K562 (cell line): ENCODE data around the gene SLC1A1. TPM values are rescaled to one million over a fixed set of nuclear protein-coding genes. Genes with fewer than 3 reads are reported as not detected.

Experiments used
- AFF1 ChIP-seq, 2 experiments: fragments of 450-650 bp; IDR thresholded peaks; 2 replicates each; pipeline ENCODE4 v1.6.1; 2018; ENCODE audit warnings: mild to moderate bottlenecking in 2 of 2, low read depth in 1 of 2; ENCODE audit not compliant: partially characterized antibody in 2 of 2
- ARHGAP35 ChIP-seq: fragments of 450-650 bp; IDR thresholded peaks from 2 replicates; pipeline ENCODE4 v1.6.1; 2018; ENCODE audit not compliant: partially characterized antibody
- ATF2 ChIP-seq: sonication (generic); formaldehyde crosslinking; IDR thresholded peaks from 2 replicates; pipeline ENCODE4 v1.8.1; 2022; ENCODE audit warnings: missing genetic modification reagents
- ETV1 ChIP-seq: fragments of 450-650 bp; conservative IDR thresholded peaks from 2 replicates; pipeline ENCODE4 v1.6.1; 2016; ENCODE audit warnings: missing genetic modification characterization, control low read depth, low read depth, missing compliant biosample characterization
- ZNF695 ChIP-seq: fragments of 450-650 bp; formaldehyde crosslinking; IDR thresholded peaks from 2 replicates; pipeline ENCODE4 v1.4.0; 2020; ENCODE audit warnings: mild to moderate bottlenecking, moderate library complexity
- polyA plus RNA-seq, 8 experiments: library from polyadenylated mRNA; depleted of rRNA in 4 of 8; stranded (reverse) in 5 of 8; unstranded in 3 of 8; fragments of >200 nt; fragmentation: Nextera tagmentation in 2 of 8; fragmentation: Illumina TruSeq in 1 of 8; extraction: Ambion mirVana in 2 of 8; extraction: Trizol in 1 of 8; gene quantifications; 2 replicates each; pipeline versions ENCODE4 v1.2.1 to v1.2.3, GENCODE V29; 2011 to 2014; ENCODE audit warnings: inconsistent platforms in 1 of 8, missing spikeins in 1 of 8
- total RNA-seq, 7 experiments: library from RNA; depleted of rRNA in 6 of 7; stranded (reverse); fragments of >200 nt in 6 of 7; fragmentation: Illumina TruSeq in 2 of 7; extraction: Trizol in 2 of 7; gene quantifications; 2 replicates each; pipeline versions ENCODE4 v1.2.1 to v1.2.3, GENCODE V29; 2011 to 2021; ENCODE audit warnings: low replicate concordance in 1 of 7
- TF ChIP-seq, protein P1 (sequence below): sonication (generic); formaldehyde crosslinking; IDR thresholded peaks from 2 replicates; pipeline ENCODE4 v1.8.1; 2023; ENCODE audit warnings: missing genetic modification reagents, mild to moderate bottlenecking, borderline replicate concordance

SLC1A1 gene
- total and polyA plus RNA-seq, 9 of the 15 experiments (the other 6 are each of a cell fraction or from before 2014, with no cell fraction given), result 0.11 to 0.16 TPM; not detected in 7

DNA sequence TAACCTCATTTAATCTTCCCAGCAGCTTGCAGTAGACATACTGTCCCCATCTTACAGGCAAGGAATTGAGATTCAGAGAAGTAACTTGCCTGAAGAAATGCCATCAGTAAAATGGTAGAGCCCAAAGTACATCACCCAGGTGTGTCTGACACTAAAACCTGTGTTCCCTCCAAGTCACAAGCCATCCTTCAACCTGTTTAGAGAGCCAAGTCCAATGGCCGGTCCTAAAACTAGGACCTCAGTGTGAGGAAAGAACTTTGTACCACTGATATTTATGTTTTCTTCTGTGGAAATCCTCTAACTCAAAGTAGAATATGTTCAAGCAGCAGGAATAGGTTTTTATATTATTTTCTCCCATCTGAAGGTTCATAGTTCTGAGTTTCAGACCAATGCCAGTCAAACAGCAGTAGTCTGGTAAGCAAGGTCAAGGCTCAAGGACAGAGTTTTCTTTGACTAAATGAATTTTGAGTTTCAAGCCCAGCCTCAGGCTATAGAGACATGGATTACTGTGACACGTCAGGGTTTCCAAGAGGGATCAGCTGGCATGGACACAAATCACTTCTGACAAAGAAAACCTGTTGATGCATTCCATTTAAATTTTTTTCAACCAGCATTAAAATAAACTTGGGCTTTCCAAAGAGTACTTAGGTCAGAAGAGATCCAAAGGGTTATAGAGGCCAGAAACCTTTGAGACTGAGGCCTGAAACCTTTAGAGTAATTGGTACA is 90.9 kb downstream of the SLC1A1 start (continued):
- TF ChIP-seq ATF2 (CRISPR knock-in tag), result no peak
- no peak for TF ChIP-seq AFF1 (IDR thresholded peaks at IDR 0.05; ENCODE audit: low read depth in 1 of 2, partially characterized antibody in 2 of 2)
- TF ChIP-seq ETV1 (tag), result no peak
- no peak for TF ChIP-seq ZNF695
- TF ChIP-seq ARHGAP35, result no peak
- TF ChIP-seq, protein P1, sequence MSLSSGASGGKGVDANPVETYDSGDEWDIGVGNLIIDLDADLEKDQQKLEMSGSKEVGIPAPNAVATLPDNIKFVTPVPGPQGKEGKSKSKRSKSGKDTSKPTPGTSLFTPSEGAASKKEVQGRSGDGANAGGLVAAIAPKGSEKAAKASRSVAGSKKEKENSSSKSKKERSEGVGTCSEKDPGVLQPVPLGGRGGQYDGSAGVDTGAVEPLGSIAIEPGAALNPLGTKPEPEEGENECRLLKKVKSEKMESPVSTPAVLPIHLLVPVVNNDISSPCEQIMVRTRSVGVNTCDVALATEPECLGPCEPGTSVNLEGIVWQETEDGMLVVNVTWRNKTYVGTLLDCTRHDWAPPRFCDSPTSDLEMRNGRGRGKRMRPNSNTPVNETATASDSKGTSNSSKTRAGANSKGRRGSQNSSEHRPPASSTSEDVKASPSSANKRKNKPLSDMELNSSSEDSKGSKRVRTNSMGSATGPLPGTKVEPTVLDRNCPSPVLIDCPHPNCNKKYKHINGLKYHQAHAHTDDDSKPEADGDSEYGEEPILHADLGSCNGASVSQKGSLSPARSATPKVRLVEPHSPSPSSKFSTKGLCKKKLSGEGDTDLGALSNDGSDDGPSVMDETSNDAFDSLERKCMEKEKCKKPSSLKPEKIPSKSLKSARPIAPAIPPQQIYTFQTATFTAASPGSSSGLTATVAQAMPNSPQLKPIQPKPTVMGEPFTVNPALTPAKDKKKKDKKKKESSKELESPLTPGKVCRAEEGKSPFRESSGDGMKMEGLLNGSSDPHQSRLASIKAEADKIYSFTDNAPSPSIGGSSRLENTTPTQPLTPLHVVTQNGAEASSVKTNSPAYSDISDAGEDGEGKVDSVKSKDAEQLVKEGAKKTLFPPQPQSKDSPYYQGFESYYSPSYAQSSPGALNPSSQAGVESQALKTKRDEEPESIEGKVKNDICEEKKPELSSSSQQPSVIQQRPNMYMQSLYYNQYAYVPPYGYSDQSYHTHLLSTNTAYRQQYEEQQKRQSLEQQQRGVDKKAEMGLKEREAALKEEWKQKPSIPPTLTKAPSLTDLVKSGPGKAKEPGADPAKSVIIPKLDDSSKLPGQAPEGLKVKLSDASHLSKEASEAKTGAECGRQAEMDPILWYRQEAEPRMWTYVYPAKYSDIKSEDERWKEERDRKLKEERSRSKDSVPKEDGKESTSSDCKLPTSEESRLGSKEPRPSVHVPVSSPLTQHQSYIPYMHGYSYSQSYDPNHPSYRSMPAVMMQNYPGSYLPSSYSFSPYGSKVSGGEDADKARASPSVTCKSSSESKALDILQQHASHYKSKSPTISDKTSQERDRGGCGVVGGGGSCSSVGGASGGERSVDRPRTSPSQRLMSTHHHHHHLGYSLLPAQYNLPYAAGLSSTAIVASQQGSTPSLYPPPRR (CRISPR knock-in tag), result no peak
